Stomach (tissue), 9 donors: ENCODE measurements around the gene SLAMF9. TPM values are rescaled to one million over a fixed set of nuclear protein-coding genes. Genes with fewer than 3 reads are reported as not detected.

Source experiments
- DNase-seq, 2 donors: peaks; one replicate each; pipeline versions ENCODE4 v3.0.0 to v3.0.0-alpha.2; 2013 to 2019
- H3K27ac ChIP-seq, 5 donors: fragments of 200-600 bp in 4 of 5; sonication (generic) in 4 of 5; one replicate each; pipeline ENCODE4 v1.5.1; 2013 to 2019; ENCODE audit warnings: mild to moderate bottlenecking in 1 of 5, moderate library complexity in 1 of 5
- H3K27me3 ChIP-seq, 3 donors: fragments of 200-600 bp; sonication (generic); one replicate each; pipeline ENCODE4 v1.5.1; 2017 to 2019; ENCODE audit warnings: mixed run types in 1 of 3
- H3K36me3 ChIP-seq, 4 donors: fragments of 200-600 bp; sonication (generic); 1 replicate in 3 of 4; 2 replicates in 1 of 4; pipeline ENCODE4 v1.5.1; 2016 to 2019
- H3K4me1 ChIP-seq, 4 donors: fragments of 200-600 bp; sonication (generic); one replicate each; pipeline ENCODE4 v1.5.1; 2016 to 2019
- H3K4me3 ChIP-seq, 4 donors: fragments of 200-600 bp; sonication (generic) in 3 of 4; one replicate each; pipeline ENCODE4 v1.5.1; 2016 to 2019; ENCODE audit warnings: mild to moderate bottlenecking in 1 of 4
- H3K9me3 ChIP-seq, 4 donors: fragments of 200-600 bp; sonication (generic); one replicate each; pipeline ENCODE4 v1.5.1; 2016 to 2019
- EP300 ChIP-seq: sonication (generic); formaldehyde crosslinking; IDR thresholded peaks from one replicate; pipeline ENCODE4 v1.6.1; 2017; ENCODE audit warnings: antibody characterized with exemption
- POLR2A ChIP-seq, 4 donors: fragments of 450-650 bp; IDR thresholded peaks; one replicate each; pipeline ENCODE4 v1.6.1; 2016; ENCODE audit warnings: antibody characterized with exemption in 4 of 4, control low read depth in 2 of 4, mild to moderate bottlenecking in 1 of 4, moderate library complexity in 1 of 4
- POLR2AphosphoS5 ChIP-seq, 3 donors: sonication (generic); formaldehyde crosslinking; IDR thresholded peaks; one replicate each; pipeline ENCODE4 v1.6.1; 2016; ENCODE audit warnings: antibody characterized with exemption in 3 of 3
- WGBS, 5 donors: extraction: QIAGEN DNeasy Blood & Tissue Kit in 3 of 5; methylation state at CpG; one replicate each; pipeline versions ENCODE4 v1.1.5 to v1.1.7; 2013 to 2018; 5-methylcytosine and 5-hydroxymethylcytosine counted together
- intact Hi-C: fragments of 100-400 bp; cut with DNase I; formaldehyde crosslinking; loops from one replicate; pipeline ENCODE4 v1.15.1; 2023; ENCODE audit warnings: low total_unique reads
- polyA plus RNA-seq, 3 donors: library from polyadenylated mRNA; stranded (reverse); fragments of 200-250 nt; gene quantifications; one replicate each; pipeline ENCODE4 v1.2.3, GENCODE V29; 2013
- total RNA-seq, 5 donors: library from RNA; depleted of rRNA; stranded (reverse); fragments of >200 nt; gene quantifications; one replicate each; pipeline versions ENCODE4 v1.1.0 to v1.2.3, GENCODE V29; 2014 to 2016
- TF ChIP-seq, protein P1 (sequence below), 7 experiments: fragments of 450-650 bp in 4 of 7; fragments of 200-600 bp in 3 of 7; sonication (generic) in 3 of 7; IDR thresholded peaks; one replicate each; pipeline ENCODE4 v1.5.1; 2016 to 2019; ENCODE audit warnings: antibody characterized with exemption in 7 of 7, control low read depth in 2 of 7, mild to moderate bottlenecking in 1 of 7
- donor health status: healthy with polysubstance abuse.
- donor health status: Bipolar disorder and iron deficiency.
- donor health status: healthy.

The SLAMF9 gene
- total and polyA plus RNA-seq, 8 donors = 0.87 TPM; not detected in 7

DNA sequence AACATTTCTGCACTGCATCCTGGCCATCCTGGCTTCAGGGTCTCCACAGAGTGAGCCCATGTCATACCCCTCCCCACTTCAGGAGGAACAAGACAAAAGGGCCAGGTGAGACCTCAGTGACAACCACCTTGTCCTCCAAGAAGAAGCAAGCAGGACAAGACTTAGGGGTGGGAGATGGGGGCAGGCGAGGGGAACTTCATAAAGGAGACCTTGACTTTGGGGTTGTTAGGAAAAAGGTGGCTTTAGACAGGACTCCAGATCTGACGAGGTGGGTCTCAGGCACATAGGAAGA lies 24.0 kb upstream of the SLAMF9 start:
- Histone ChIP-seq H3K27ac (no peak overlapping the region), H3K4me1 (peaks cover 0 to 15% (median 7%) of the 10 kb centered on the region in 4 donors), H3K36me3 (peaks cover 0 to 27% (median 2%) of the 10 kb centered on the region in 4 donors), H3K27me3 (peaks cover 0 to 7% (median 0%) of the 10 kb centered on the region in 3 donors), H3K4me3 (no peak overlapping the region), H3K9me3 (no peaks in the 10 kb centered on the region)
- intact Hi-C loops = no loop called here
- WGBS, 5 donors = 80 to 100% (median 95%) methylated on average over 2 of the region's 2 CpGs
- TF ChIP-seq POLR2AphosphoS5 (IDR thresholded peaks at IDR 0.05) (no peak), POLR2A (IDR thresholded peaks at IDR 0.05) (no peak), EP300 (no peak)
- TF ChIP-seq, protein P1, sequence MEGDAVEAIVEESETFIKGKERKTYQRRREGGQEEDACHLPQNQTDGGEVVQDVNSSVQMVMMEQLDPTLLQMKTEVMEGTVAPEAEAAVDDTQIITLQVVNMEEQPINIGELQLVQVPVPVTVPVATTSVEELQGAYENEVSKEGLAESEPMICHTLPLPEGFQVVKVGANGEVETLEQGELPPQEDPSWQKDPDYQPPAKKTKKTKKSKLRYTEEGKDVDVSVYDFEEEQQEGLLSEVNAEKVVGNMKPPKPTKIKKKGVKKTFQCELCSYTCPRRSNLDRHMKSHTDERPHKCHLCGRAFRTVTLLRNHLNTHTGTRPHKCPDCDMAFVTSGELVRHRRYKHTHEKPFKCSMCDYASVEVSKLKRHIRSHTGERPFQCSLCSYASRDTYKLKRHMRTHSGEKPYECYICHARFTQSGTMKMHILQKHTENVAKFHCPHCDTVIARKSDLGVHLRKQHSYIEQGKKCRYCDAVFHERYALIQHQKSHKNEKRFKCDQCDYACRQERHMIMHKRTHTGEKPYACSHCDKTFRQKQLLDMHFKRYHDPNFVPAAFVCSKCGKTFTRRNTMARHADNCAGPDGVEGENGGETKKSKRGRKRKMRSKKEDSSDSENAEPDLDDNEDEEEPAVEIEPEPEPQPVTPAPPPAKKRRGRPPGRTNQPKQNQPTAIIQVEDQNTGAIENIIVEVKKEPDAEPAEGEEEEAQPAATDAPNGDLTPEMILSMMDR (IDR thresholded peaks at IDR 0.05) = no peak
- no peak for DNase-seq

DNA sequence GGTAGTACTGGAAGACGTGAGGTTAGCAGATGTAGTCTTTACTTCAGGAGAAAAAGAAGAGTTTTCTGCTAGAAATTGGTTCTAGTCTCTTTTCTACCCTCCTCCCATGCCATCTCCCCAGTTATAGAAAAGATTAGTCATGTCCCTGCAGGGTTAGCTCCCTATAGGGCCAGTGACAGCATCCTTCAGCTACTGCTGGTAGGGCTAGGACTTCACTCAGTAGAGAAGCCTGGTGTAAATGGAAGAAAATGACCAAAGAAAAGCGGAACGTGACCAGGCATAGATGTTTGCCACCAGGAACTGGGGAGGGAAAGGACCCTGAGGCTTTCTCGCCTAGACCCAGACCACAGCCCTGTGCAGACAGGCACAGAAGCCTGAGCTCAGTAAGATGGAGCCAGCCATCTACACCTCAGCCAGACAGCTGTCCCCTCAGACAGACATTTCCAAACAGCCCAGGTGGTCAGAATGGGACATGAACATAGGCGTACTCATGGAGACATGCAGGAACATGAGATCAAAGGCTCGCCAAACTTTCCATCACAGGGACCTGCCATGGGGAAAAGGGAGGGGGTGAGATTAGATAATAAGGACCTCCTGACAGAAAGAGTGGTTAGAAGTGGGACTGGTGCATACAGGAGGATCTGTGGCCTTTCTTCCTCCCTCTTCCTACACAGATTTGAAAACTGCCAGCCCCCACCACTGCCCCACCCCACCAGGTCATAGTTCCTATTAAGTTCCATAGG lies 23.5 kb upstream of the SLAMF9 start:
- WGBS, 5 donors = 84 to 93% (median 89%) methylated on average over 6 of the region's 6 CpGs
- H3K4me1 ChIP-seq = peaks cover 0 to 15% (median 7%) of the 10 kb centered on the region in 4 donors
- no peaks in the 10 kb centered on the region for H3K9me3 ChIP-seq
- H3K4me3 ChIP-seq = no peak overlapping the region
- DNase-seq = no peak
- peaks cover 0 to 7% (median 0%) of the 10 kb centered on the region in 3 donors for H3K27me3 ChIP-seq
- peaks cover 0 to 27% (median 2%) of the 10 kb centered on the region in 4 donors for H3K36me3 ChIP-seq
- intact Hi-C loops = no loop called here
- TF ChIP-seq EP300 (no peak), POLR2AphosphoS5 (IDR thresholded peaks at IDR 0.05) (no peak), POLR2A (IDR thresholded peaks at IDR 0.05) (no peak)
- TF ChIP-seq, protein P1 (IDR thresholded peaks at IDR 0.05) = no peak
- H3K27ac ChIP-seq = no peak overlapping the region

DNA sequence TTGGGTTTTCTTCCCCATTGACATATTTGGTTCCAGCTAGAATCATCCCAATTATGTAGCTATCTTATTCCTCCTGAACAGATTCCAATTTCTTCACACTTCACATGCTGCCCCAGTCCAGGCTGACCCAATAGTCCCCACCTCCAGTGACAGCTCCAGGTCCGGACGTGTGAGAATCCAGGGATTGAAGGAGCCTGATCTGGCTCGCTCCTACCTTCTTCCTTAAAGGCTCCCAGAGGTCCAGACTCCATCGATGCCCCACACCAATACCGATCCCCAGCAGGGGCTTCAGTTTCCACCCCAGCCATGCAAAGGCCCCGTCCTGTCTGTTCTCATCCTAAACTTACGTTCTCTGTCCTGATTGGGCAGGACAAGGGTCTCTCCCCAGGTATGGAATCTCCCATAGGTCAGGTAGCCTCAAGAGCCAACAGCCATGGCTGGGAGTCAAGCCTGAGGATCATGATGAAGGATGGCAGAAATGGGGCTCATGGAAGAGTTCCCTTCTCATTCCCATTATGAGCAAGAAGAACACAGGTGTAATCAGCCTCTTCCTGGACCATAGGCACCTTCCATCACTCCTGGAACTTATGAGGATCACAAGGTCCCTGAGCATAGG lies 20.4 kb upstream of the SLAMF9 start:
- no peaks in the 10 kb centered on the region for H3K9me3 ChIP-seq
- H3K4me1 ChIP-seq = peaks cover 0 to 21% (median 15%) of the 10 kb centered on the region in 4 donors
- H3K27me3 ChIP-seq = peaks cover 0 to 7% (median 0%) of the 10 kb centered on the region in 3 donors
- TF ChIP-seq, protein P1 (IDR thresholded peaks at IDR 0.05) = no peak
- TF ChIP-seq EP300 = no peak
- no peak for TF ChIP-seq POLR2A (IDR thresholded peaks at IDR 0.05)
- TF ChIP-seq POLR2AphosphoS5 (IDR thresholded peaks at IDR 0.05) = no peak
- DNase-seq = no peak
- H3K4me3 ChIP-seq = no peak overlapping the region
- peaks cover 0 to 12% (median 0%) of the 10 kb centered on the region in 4 donors for H3K36me3 ChIP-seq
- H3K27ac ChIP-seq = no peak overlapping the region
- intact Hi-C loops = no loop called here
- 87 to 98% (median 94%) methylated on average over 7 of the region's 7 CpGs for WGBS, 5 donors

DNA sequence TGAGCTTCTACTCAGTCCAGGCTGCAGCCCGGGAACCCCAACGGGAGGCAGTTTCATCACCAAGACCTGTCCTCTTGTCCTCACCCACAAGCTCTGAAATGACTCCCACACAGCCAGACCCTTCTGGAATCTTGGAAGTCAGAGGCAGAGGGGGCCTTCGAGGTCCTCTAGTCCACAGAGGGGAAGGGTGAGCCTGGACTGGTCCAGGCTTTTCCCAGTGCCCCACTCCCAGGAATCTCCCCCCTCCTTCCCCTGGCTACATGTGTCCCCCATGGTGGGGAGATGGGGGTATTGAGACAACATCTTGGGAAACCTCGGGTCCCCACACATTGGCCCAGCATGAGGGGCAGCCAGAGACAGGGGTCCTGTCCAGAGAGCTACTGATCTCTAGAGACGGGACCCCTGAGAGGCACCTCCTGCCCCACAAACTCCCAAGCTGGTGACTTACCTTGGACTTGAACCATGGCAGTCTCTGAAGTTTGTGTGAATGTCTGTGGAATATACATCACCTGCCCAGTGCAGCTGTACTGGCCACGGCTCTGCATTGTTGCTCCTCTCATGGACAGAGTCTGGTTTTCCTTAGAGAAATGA lies 19.4 kb upstream of the SLAMF9 start:
- Histone ChIP-seq H3K9me3 (no peaks in the 10 kb centered on the region), H3K4me3 (no peak overlapping the region), H3K36me3 (peaks cover 0 to 10% (median 0%) of the 10 kb centered on the region in 4 donors), H3K4me1 (peaks cover 0 to 14% (median 10%) of the 10 kb centered on the region in 4 donors), H3K27ac (no peak overlapping the region), H3K27me3 (peaks cover 0 to 7% (median 0%) of the 10 kb centered on the region in 3 donors)
- WGBS, 5 donors = 79 to 89% (median 86%) methylated on average over 6 of the region's 6 CpGs
- DNase-seq = no peak
- intact Hi-C loops = no loop called here
- TF ChIP-seq POLR2A (IDR thresholded peaks at IDR 0.05) = no peak
- no peak for TF ChIP-seq POLR2AphosphoS5 (IDR thresholded peaks at IDR 0.05)
